ENCODE results near the gene MSRB2. TPM values are rescaled to one million over a fixed set of nuclear protein-coding genes. Genes with fewer than 3 reads are reported as not detected.
"Not testable (repeated sequence)": the region's sequence is repeated elsewhere in the genome, so short reads cannot be mapped to it uniquely, and the experiment has no call there.

The MSRB2 gene
- 24.3 and 24.7 TPM in 2 replicates for total RNA-seq (2014; rRNA removed; shearing (Covaris generic))

DNA sequence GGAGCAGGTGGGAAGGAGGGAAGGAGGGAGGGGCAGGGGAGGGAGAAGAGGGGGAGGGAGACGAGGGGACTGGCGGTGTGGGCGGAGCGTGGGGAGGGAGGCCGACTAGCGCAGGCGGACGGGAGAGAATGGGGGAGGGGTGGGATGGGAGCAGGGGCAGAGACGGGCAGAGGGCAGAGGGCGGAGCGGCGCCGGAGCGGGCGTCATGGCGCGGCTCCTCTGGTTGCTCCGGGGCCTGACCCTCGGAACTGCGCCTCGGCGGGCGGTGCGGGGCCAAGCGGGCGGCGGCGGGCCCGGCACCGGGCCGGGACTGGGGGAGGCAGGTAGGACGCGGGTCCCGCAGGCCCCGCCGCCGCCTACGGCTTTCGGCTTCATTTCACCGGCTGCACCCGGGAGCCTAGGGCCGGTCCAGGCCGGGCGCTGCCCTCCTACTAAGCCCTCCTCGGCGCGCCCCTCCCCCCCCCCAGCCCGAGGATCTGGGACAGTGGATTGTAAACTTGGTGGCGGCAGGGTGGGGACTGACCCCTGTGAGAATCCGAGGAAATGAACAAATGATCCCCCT is at the start of gene MSRB2:
TSS of gene MSRB2 (plus strand) at position 176 of the 562 bp plus-strand sequence. CDS start at position 206, 30 bp downstream.
- peak; percentile 96 for DNase-seq (ENCODE audit: low spot score)

DNA sequence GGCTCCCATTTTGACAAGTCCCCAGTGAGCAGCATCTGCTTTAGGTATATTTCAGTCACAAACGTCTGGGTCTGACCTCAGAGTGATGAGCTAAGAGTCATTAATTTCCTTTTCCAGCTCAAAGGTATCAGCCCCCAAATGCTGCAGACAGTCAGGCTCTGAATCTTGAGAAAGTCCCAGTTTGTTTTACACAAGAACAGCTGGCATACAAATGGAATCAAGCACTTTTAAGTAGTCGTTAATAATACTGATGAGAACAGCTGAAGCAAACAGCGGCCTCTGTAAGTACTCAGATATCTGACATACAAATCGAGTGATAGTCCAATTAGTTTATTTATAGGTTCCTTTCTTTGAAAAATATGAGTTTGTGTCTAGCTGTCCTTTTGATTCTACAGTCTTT is 49.4 kb upstream of the MSRB2 start:
- DNase-seq (ENCODE audit: low spot score), result no peak

DNA sequence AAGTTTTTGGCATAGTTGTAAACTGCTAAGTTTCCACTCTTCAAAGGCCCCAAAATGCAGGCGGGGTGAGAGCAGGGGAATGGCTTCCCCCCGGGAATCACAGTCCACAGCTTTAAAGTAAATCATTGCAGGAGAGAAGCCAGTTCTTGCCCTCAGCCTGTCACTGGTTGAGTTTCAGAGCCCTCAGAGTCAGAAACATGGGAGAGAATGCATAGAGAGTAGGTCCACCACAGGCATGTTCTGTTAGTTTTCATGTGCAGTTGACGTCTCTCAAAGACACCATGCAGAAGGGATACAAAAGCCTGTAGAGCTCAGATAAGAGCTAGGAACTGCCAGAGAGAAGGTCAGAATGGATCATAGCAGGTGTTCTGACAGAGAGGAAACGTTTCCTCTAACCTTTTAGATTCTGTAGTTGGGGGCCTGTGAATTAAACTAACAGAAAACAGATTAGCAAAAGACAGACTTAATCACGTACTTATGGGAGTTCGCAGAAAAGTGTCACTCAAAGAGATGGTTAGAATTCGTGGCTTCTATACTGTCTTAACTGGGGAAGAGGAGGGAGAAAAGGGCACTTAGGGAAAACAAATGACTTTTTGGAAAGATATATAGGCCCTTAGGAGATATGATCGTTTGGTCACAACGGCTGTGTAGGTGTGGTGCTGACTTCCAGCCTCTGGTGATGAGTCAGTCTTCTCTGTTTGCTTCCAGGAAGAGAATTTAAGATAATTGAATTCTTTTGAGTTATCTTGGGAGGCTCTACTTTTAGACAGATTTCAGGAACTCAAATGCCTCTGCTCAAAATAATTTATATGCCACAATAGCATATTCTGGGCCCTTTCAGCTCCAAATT is 48.0 kb upstream of the MSRB2 start:
- no peak for DNase-seq (ENCODE audit: low spot score)

GRCh38 chr10:23048191-23048590 is 47.2 kb upstream of the MSRB2 start:
- DNase-seq (ENCODE audit: low spot score), result no peak

DNA sequence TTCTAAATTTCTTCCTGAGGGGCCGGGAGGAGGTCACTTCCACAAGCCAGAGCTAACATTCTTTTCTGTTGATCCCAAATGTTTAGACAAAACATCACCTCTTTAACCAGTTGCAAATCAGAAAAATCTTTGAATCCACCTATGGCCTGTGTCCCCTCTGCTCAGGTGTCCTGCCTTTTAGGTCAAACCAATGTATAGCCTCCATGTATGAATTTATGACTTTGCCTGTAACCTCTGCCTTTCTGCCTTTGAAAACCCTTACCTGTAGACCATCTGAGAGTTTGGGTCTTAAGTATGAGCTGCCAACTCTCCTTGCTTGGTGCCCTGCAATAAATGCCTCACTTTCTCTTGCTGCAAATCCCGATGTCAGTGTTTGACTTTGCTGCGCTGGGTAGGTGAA is 44.1 kb upstream of the MSRB2 start:
- DNase-seq (ENCODE audit: low spot score), result no peak

GRCh38 chr10:23051855-23052331 is 43.5 kb upstream of the MSRB2 start:
- no peak for DNase-seq (ENCODE audit: low spot score)

- DNase-seq (ENCODE audit: low spot score), result no peak
Measured at GRCh38 chr10:23053036-23053435, 42.3 kb upstream of the MSRB2 start.

- DNase-seq (ENCODE audit: low spot score), result no peak
Measured at GRCh38 chr10:23055424-23056185, 39.8 kb upstream of the MSRB2 start.

DNA sequence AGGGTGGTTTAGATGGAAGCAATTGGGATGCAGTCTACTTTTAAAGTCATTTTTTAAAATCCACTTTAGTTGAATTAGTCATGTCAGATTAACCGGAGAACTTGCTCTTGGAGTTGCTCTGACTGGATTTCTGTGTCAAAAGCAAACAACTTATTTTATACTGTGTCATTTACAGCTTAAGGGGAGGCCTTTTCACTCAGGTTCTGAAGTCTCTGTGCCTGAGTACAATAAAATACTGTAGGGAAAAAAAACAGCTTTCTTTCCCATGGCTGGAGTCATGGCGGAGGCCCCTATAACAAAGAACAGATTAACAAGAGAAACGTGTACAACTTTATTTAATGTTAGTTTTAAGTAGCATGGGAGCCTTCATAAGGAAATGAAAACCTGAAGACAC is 39.2 kb upstream of the MSRB2 start:
- DNase-seq (ENCODE audit: low spot score), result no peak

DNA sequence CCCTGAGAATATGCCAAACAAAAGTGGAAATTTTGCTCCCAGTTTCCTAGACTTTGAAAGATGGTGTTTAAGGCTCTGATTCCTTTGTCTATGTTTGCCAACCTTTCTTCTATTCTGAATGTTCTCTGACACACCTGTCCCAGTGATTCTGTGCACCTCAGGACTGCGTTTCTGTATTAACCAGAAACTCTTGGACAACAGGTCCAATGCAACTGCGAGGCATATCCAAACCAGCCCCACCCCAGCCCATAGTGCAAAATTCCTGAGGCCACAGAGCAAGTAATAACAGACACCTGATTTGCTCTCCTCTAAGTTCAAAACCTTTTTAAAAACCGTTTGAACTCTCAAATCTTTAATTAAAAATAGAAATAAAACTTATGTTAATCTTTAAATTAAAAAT is 37.0 kb upstream of the MSRB2 start:
- no peak for DNase-seq (ENCODE audit: low spot score)

DNA sequence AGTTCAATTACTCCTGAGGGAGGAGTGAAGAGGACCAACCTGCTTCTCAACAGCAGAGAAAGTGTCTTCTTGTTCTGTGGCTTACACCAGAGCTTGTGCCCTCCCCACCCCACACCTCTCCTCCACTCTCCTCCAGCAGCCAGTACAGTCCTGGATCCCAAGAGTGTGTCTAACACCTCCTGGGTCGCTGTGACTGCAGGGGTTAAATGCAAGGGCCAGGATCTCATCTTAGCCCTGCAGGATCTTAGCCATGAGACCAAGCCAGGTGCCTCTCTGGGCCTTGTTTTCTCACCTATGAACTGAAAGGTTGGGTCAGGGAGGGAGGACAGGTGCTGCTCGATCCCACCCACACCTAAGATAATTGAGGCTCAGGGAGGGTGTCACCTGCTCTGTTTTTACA is 34.5 kb upstream of the MSRB2 start:
- no peak for DNase-seq (ENCODE audit: low spot score)

GRCh38 chr10:23063045-23063972 is 32.1 kb upstream of the MSRB2 start:
- DNase-seq (ENCODE audit: low spot score), result no peak

- no peak for DNase-seq (ENCODE audit: low spot score)
Measured at GRCh38 chr10:23063973-23064812, 31.2 kb upstream of the MSRB2 start.

DNA sequence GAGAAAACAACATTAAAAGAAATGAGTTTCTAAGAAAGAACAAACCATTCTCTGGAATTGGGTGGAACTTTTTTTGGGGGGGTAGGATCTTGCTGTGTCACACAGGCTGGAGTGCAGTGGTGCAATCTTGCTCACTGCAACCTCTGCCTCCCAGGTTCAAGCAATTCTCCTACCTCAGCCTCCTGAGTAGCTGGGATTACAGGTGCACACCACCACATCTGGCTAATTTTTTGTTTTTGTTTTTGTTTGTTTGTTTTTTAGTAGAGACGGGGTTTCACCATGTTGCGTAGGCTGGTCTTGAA is 30.6 kb upstream of the MSRB2 start:
- not testable (repeated sequence) for DNase-seq (ENCODE audit: low spot score)

DNA sequence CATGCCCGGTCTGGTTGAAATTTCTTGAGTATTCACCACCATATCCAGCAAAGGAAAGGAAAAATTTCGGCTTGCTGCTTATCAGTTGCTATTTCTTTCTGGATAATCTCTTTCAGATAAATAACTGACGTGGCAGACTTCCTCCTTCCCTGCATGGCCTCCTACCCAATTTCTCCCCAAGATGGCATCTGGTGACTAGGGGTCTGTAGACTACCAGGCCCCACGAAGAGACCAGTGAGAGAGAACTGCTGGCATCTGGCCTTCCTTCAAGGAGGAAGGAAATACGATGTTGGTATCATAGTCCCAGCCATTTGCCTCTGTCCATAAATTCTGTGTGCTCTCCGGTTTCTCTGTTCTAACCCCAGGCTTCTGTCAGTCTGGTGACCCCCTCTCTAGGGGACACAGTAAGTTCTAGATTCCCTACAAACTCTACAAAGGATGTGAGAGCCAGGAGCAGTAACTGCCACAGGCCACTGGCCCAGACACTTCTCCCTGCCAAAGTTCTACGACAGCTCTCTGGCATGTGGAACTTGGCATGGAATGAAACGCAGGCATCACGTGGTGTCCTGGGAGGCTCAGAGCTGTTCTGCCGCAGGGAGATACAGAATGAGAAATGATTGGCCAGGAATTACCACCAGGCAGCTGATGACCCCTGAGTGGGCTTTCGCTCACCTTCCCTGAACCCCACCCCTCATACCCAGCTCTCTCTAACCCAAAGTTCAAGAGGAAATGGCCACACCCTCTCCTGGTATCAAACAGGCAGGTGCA is 30.0 kb upstream of the MSRB2 start:
- DNase-seq (ENCODE audit: low spot score), result peak; percentile 51

GRCh38 chr10:23067337-23067736 is 28.0 kb upstream of the MSRB2 start:
- DNase-seq (ENCODE audit: low spot score), result no peak

DNA sequence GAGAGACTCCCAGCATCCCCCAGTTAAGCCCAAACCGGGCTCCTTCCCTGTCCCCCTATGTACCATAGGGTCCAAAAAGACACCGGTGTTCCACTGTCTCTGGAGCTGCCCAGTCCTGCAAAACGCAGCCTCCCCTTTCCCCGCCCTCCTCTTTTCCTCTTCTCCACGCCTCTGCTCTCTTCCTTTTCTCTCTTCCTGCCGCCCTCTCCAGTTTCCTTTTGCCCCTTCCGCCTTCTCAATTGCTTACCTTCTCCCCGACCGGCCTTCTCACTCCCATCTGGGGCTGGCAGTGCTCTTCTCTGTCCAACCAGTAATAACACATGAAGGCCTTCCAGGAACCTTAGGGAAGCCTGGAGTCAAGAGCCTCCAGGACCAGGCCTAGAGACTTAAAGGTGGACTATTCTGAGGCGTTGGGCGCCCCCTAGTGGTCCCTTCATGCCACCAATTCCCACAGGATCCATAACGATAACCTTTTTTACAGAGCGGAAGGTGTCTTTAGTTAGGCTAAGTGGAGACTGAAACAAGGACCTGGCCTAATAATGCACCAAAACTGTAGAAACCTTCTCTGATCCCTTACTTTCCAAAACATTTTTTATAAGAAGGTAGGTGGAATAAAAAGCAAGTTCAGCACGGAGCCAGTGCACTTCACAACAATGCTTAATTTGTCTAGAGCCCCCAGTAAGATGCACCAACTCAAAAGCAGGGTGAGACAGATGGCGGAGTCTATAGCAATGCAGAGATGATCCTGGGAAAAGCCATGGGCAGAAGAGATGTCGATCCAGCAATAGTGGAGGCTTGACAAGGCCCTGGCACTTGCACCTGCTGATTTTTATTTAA is 27.2 kb upstream of the MSRB2 start:
- DNase-seq (ENCODE audit: low spot score), result peak; percentile 91

- no peak for DNase-seq (ENCODE audit: low spot score)
Measured at GRCh38 chr10:23069019-23069815, 26.2 kb upstream of the MSRB2 start.
